Stomach smooth muscle (tissue), 2 donors: ENCODE data around the gene IQGAP1.

Experiments
- H3K27ac ChIP-seq: one replicate; pipeline ENCODE4 v1.7.0; 2013; ENCODE audit warnings: mild to moderate bottlenecking, low read length, inconsistent platforms
- H3K27me3 ChIP-seq, 2 donors: one replicate each; pipeline ENCODE4 v1.7.0; 2013; ENCODE audit warnings: low read length in 2 of 2; ENCODE audit not compliant: insufficient read depth in 2 of 2, control insufficient read depth in 1 of 2
- H3K36me3 ChIP-seq, 2 donors: one replicate each; pipeline ENCODE4 v1.7.0; 2013; ENCODE audit warnings: low read length in 2 of 2; ENCODE audit not compliant: control insufficient read depth in 2 of 2, insufficient read depth in 2 of 2
- H3K4me1 ChIP-seq: one replicate; pipeline ENCODE4 v1.7.0; 2013; ENCODE audit warnings: low read length; ENCODE audit not compliant: control insufficient read depth, insufficient read depth
- H3K4me3 ChIP-seq, 2 donors: one replicate each; pipeline ENCODE4 v1.7.0; 2013; ENCODE audit warnings: low read length in 2 of 2
- H3K9ac ChIP-seq, 2 donors: one replicate each; pipeline ENCODE4 v1.7.0; 2013; ENCODE audit warnings: low read length in 2 of 2, mild to moderate bottlenecking in 1 of 2
- H3K9me3 ChIP-seq, 2 donors: one replicate each; pipeline ENCODE4 v1.7.0; 2013; ENCODE audit warnings: low read length in 2 of 2; ENCODE audit not compliant: control insufficient read depth in 2 of 2
- donor health status: healthy.
- donor health status: Pancreatic carcinoma.

The IQGAP1 gene

GRCh38 chr15:90531147-90531546 lies 143.1 kb downstream of the IQGAP1 start:
- H3K27ac ChIP-seq = no peak overlapping the region
- H3K4me1 ChIP-seq = peaks cover 22% of the 10 kb centered on the region
- no peaks in the 10 kb centered on the region for H3K27me3 ChIP-seq
- H3K9me3 ChIP-seq = no peaks in the 10 kb centered on the region
- no peaks in the 10 kb centered on the region for H3K36me3 ChIP-seq
- H3K4me3 ChIP-seq = peak overlapping the region; percentile 88 to 91
- H3K9ac ChIP-seq = peak overlapping the region; percentile 82 to 90

GRCh38 chr15:90535254-90535653 lies 147.2 kb downstream of the IQGAP1 start:
- no peaks in the 10 kb centered on the region for H3K27me3 ChIP-seq
- no peak overlapping the region for H3K27ac ChIP-seq
- H3K4me3 ChIP-seq = no peak overlapping the region
- H3K36me3 ChIP-seq = peaks cover 0 to 3% of the 10 kb centered on the region in 2 donors
- H3K9ac ChIP-seq = no peak overlapping the region
- peaks cover 13% of the 10 kb centered on the region for H3K4me1 ChIP-seq
- H3K9me3 ChIP-seq = no peaks in the 10 kb centered on the region

- H3K9me3 ChIP-seq = no peaks in the 10 kb centered on the region
- H3K27me3 ChIP-seq = no peaks in the 10 kb centered on the region
- no peak overlapping the region for H3K4me3 ChIP-seq
- no peak overlapping the region for H3K27ac ChIP-seq
- peaks cover 0 to 10% of the 10 kb centered on the region in 2 donors for H3K36me3 ChIP-seq
- H3K4me1 ChIP-seq = no peaks in the 10 kb centered on the region
- no peak overlapping the region for H3K9ac ChIP-seq
Observed at GRCh38 chr15:90539789-90540188, 151.7 kb downstream of the IQGAP1 start.

- H3K27ac ChIP-seq = no peak overlapping the region
- no peak overlapping the region for H3K4me3 ChIP-seq
- H3K9ac ChIP-seq = no peak overlapping the region
- H3K27me3 ChIP-seq = no peaks in the 10 kb centered on the region
- H3K9me3 ChIP-seq = no peaks in the 10 kb centered on the region
- peaks cover 0 to 10% of the 10 kb centered on the region in 2 donors for H3K36me3 ChIP-seq
- H3K4me1 ChIP-seq = no peaks in the 10 kb centered on the region
Observed at GRCh38 chr15:90540768-90541167, 152.7 kb downstream of the IQGAP1 start.

- H3K36me3 ChIP-seq = peaks cover 3 to 10% of the 10 kb centered on the region in 2 donors
- H3K27me3 ChIP-seq = no peaks in the 10 kb centered on the region
- H3K9me3 ChIP-seq = no peaks in the 10 kb centered on the region
- H3K9ac ChIP-seq = no peak overlapping the region
- no peak overlapping the region for H3K27ac ChIP-seq
- H3K4me1 ChIP-seq = no peaks in the 10 kb centered on the region
- no peak overlapping the region for H3K4me3 ChIP-seq
Observed at GRCh38 chr15:90545095-90545494, 157.1 kb downstream of the IQGAP1 start.

GRCh38 chr15:90547540-90547939 lies 159.5 kb downstream of the IQGAP1 start:
- H3K27me3 ChIP-seq = no peaks in the 10 kb centered on the region
- no peak overlapping the region for H3K4me3 ChIP-seq
- H3K36me3 ChIP-seq = peaks cover 3 to 7% of the 10 kb centered on the region in 2 donors
- H3K27ac ChIP-seq = no peak overlapping the region
- no peaks in the 10 kb centered on the region for H3K9me3 ChIP-seq
- H3K4me1 ChIP-seq = peaks cover 2% of the 10 kb centered on the region
- H3K9ac ChIP-seq = no peak overlapping the region

GRCh38 chr15:90550919-90551318 lies 162.9 kb downstream of the IQGAP1 start:
- Histone ChIP-seq H3K9ac (no peak overlapping the region), H3K27ac (no peak overlapping the region), H3K36me3 (peaks cover 2 to 3% of the 10 kb centered on the region in 2 donors), H3K4me1 (peaks cover 17% of the 10 kb centered on the region), H3K9me3 (no peaks in the 10 kb centered on the region), H3K4me3 (no peak overlapping the region), H3K27me3 (no peaks in the 10 kb centered on the region)
